Measurements from ENCODE around the gene MAML3.

Gene MAML3

DNA sequence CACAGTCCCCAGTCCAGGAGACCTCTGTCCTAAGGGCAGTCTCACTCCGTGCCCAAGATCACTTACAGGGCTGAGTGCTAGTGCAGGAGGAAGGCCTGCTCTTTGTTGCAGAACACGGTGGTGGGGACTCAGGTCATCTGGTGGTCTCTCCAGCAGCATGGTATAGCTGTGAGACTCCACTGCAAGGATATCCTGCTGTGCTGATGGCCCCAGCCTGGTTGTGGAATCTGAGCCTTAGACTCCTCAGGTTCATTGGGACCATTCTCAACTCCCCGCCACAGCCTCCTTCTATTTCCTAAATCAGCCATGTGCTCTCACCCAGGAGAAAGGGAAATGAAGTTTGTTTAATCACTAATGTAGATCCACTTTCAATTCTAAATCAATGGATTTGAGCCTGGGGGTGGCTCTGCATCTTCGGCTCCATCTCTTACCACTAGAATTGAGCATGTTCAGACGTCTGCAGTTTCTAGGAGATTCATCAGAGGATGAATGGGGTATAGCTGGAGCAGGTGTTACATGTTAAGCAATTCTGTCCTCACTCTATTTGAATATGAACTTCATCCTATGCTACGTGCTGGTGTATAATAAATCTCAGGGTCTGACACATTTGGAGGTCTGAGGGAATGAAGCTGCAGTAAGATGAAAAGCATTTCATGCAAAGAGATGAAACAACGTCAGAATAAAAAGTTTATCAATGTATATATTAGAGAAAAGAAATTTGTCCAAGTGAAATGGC, 299.1 kb downstream of the MAML3 start:
- in situ Hi-C loops (cut with HindIII; ENCODE audit: low sequenced_read_pairs): no loop called here

DNA sequence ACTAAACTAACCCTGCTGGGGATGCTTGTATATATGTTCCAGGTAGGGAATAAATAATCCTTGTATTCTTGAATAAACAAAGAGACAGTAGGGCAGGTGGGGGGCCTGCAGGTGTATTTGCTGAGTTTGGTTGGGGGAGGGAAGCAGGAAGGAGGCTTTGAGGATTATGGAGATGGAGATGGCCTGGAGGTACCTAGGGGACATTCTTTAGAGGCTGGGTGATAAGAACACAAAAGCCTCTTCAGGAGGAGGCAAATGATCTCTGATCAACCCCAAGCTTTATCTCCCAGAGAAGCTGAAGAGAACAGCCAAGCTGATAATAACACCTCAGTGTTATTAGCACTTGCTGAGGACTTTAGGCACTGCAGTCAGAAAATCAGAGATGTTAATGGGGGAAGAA, 300.7 kb downstream of the MAML3 start:
- in situ Hi-C loops (cut with HindIII; ENCODE audit: low sequenced_read_pairs): no loop called here

- in situ Hi-C loops (cut with HindIII; ENCODE audit: low sequenced_read_pairs): no loop called here
These were observed 301.2 kb downstream of the MAML3 start for GRCh38 chr4:139852612-139853269.

GRCh38 chr4:139851639-139852038, 302.3 kb downstream of the MAML3 start:
- in situ Hi-C loops (cut with HindIII; ENCODE audit: low sequenced_read_pairs): no loop called here

DNA sequence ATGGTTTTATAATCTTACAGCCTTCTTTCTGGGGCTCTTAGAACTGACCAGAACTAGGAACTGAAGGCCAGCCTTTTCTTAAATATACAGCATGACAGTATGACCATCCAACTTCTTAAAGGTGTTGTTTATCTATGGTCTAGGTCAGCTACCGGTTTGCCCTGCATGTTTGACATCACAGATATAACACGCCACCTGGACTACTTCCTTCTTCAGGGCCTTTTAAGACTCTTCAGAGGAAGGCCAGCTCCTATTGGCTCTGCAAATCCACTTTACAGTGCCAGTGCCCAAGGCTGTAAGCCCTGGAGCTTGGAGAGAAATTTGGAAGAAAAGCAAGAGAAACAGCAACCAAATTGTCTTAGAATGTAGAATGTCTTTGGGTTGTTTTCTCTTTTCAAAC, 302.9 kb downstream of the MAML3 start:
- in situ Hi-C loops (cut with HindIII; ENCODE audit: low sequenced_read_pairs): no loop called here

DNA sequence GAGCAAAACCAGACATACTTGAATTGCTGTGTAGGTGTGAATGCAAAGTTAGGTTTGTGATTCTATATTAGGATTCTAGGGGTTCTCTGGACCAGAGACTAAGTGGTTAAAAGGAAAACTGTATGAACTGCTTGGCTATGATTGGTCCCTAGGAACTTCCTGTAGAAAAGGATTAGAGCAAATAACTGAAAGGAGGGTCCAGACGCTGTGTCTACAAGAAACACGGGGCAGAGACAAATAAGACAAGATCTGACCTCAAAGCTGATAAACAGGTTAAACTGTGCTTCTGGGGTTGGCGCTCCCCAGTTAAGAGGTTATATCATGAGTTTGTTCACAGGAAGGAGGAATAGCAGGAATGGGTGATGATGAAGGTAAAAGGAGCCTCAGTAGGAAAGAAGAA, 304.8 kb downstream of the MAML3 start:
- in situ Hi-C loops (cut with HindIII; ENCODE audit: low sequenced_read_pairs): no loop called here

DNA sequence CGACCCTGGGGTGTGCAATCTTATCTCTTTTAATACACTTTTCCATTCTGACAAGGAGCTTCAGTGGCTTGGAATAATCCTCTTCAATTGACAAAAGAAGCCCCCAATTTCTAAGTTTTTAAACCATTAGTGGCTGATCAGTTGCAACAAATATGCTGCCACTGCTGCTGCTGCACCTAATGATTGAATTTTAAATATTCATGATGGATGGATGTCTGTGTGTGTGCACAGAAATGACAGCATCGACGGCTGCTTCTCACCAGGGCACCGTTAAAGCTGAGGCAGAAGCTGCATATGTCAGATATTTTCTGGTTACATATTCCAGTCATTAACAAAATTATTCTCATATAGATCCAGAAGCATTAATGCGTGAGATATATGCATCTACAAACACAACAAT, 306.0 kb downstream of the MAML3 start:
- in situ Hi-C loops (cut with HindIII; ENCODE audit: low sequenced_read_pairs): no loop called here

GRCh38 chr4:139847602-139848001, 306.4 kb downstream of the MAML3 start:
- in situ Hi-C loops (cut with HindIII; ENCODE audit: low sequenced_read_pairs): no loop called here

- in situ Hi-C loops (cut with HindIII; ENCODE audit: low sequenced_read_pairs): no loop called here
These were observed 307.2 kb downstream of the MAML3 start for GRCh38 chr4:139846766-139847165.

DNA sequence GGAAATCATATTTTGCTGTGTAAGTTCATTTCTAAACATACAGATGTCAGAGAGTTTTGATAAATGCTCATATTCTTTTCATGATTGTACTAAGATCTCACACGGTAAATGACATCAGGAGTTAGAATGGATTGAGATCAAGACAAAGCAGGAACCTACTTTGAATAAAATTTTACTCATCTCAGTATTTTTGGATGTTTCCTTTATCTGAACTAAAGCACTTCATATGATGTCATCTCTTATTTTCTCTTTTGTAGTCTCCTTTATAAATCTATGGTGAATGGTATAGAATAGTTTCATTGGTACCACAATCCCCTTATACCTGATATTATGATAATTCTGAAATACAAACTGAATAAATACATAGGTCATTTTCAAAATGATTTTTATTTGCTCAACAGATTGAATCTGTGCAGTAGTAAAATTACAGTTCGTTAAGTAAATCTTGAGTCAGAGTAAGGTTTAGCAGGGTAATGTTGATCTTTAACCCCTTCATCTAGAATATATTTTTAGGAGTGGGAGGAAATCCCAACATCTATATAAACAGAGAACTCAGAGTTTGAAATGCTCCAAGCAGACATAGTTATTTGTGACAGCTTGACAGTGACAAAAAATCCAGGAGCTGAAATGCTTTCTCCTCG, 308.4 kb downstream of the MAML3 start:
- in situ Hi-C loops (cut with HindIII; ENCODE audit: low sequenced_read_pairs): no loop called here

GRCh38 chr4:139844459-139845036, 309.4 kb downstream of the MAML3 start:
- in situ Hi-C loops (cut with HindIII; ENCODE audit: low sequenced_read_pairs): no loop called here

GRCh38 chr4:139844057-139844456, 309.9 kb downstream of the MAML3 start:
- in situ Hi-C loops (cut with HindIII; ENCODE audit: low sequenced_read_pairs): no loop called here

DNA sequence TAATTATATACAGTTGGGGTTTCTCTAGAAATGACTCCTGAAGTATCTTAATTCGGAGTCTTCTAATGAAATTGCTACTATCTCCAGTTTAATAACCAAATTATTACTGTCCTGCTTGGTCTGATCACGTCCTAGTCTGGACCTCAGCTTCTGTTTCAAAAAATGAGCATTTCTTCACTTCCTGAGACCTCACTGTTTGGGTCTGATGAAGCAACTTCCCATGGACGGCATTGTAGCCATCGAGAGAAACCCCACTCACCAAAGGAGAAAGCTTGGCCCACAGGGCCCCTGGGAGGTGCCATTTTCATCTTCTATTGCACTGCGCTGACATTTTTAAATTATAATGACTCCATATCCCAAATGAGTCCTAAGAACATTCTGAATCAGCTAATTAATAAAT, 310.3 kb downstream of the MAML3 start:
- in situ Hi-C loops (cut with HindIII; ENCODE audit: low sequenced_read_pairs): no loop called here

- in situ Hi-C loops (cut with HindIII; ENCODE audit: low sequenced_read_pairs): no loop called here
These were observed 312.4 kb downstream of the MAML3 start for GRCh38 chr4:139841464-139842195.

DNA sequence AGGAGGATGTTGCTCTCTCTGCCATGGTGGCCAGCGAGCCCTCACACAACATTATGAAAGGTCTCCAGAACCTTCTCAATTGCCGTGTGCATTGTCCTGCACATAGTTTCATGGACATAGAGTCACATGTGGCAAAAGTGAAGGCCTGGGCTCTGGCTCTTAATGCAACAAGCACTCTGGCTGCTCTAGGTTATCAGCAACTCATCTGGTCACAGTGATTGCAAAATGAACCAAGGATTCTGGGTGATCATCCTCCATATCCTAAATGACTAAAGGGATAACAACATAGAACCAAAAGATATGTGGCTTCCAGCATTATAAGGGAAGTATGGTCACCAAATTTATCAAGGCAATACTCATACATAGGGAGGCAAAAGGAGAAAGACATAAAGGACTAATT, 313.2 kb downstream of the MAML3 start:
- in situ Hi-C loops (cut with HindIII; ENCODE audit: low sequenced_read_pairs): no loop called here

DNA sequence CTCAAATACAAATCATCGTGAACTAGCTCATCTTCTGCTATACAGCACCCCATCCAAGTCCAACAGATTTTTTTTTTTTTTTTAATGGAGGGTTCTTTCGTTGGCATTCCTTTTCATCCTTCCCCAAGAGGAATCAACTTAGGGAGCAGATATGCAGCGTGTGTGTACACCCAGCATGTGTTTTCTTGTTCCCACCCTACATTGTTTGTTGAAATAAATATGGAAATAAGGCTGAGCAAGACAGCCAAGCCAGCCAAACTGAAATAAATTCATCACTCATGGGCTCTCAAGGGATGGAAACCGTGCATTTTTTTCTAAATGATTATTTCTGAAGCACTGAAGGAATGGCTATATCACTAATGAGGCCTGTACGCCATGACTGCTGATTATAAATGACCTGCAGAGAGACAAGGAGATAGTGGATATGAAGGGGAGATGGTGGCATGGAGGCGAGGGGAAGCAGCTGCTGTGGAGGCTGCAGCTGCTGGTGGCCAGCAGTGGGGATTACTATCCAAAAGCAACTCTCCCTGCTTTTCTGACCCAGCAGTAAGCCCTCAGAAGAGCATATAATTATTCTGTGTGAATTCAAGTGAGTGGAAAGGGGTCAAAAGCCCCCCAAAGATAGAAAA, 314.5 kb downstream of the MAML3 start:
- in situ Hi-C loops (cut with HindIII; ENCODE audit: low sequenced_read_pairs): no loop called here

- in situ Hi-C loops (cut with HindIII; ENCODE audit: low sequenced_read_pairs): no loop called here
These were observed 315.2 kb downstream of the MAML3 start for GRCh38 chr4:139838811-139839210.

GRCh38 chr4:139834981-139835391, 319.0 kb downstream of the MAML3 start:
- in situ Hi-C loops (cut with HindIII; ENCODE audit: low sequenced_read_pairs): no loop called here

DNA sequence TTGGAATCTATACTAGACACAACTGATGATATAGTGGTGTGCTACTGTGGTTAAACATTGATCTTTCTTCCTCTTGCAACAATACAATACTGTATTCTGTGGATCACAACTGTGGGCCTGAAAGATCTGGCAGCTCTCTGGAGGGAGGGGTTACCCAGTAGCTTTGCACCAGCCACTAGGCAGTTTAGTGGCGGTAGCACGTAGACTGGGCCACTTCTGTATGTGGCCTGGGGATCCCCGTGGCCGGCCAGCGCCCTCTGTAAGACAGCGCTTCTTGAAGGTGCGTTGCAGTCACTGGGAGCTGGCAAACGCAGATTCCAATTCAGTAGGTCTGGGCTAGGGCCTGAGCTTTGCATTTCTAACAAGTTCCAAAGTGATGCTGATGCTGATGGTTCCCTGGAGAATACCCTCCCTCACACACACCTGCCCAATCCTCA, 319.7 kb downstream of the MAML3 start:
- in situ Hi-C loops (cut with HindIII; ENCODE audit: low sequenced_read_pairs): no loop called here

DNA sequence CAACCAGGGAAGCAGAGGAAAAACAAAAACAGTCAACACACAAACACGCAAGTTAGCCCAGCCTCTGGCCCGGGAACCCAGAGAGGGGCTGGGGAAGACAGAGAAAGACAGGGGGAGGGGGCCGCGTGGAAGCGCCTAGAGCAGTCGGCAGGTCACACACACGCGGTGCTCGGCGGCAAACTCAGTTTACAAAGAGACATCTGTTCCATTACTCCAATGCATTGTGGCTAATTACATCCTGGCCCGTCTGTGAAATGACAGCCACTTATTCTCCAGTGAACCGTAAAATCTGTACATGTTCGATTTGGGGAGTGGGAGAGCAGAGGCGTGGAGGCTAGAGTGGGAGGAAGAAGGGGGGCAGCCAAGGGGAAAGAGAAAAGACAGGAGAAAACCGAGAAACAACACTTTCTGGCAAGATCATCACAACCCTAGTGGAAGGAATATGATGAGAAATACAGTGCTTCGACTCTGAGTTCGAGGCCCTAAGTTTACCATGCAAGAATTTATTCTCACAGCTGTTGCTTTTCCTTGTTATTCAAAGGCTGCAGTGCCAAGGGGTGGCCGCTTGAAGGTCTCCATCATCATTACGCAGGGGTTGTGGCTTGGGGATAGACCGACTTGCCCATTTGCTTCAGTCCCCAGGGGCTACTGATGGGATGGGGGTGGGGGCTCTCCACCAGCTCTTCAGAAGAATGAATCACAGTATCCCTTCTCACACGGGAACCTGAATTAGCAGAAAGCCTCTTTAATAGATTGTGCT, 320.7 kb downstream of the MAML3 start:
- in situ Hi-C loops (cut with HindIII; ENCODE audit: low sequenced_read_pairs): no loop called here

Measured in endothelial cell of hepatic sinusoid (primary cell).